Keratinocyte (primary cell): Measurements from ENCODE around the gene SNHG17. TPM values are rescaled to one million over a fixed set of nuclear protein-coding genes. Genes with fewer than 3 reads are reported as not detected.

ENCODE experiments used
- DNase-seq: peaks from one replicate; pipeline ENCODE4 v3.0.0-alpha.2; 2011; ENCODE audit warnings: low read depth, missing footprints, low spot score
- FAIRE-seq: peaks from 2 replicates; lab custom pipeline; 2011; peaks lifted over from hg19 to GRCh38; lab: Jason Lieb, UNC
- H2AFZ ChIP-seq: 2 replicates; pipeline ENCODE4 v1.6.0; 2012; ENCODE audit warnings: low read length, control low read depth, inconsistent platforms; ENCODE audit not compliant: control insufficient read depth
- H3K27ac ChIP-seq: 2 replicates; pipeline ENCODE4 v1.5.1; 2011; ENCODE audit warnings: low read length; ENCODE audit not compliant: control insufficient read depth, insufficient read depth
- H3K27me3 ChIP-seq: 3 replicates; pipeline ENCODE4 v1.6.0; 2011; ENCODE audit warnings: low read length; ENCODE audit not compliant: control insufficient read depth, insufficient read depth; ENCODE audit errors: extremely low read depth
- H3K36me3 ChIP-seq, 2 experiments: 2 replicates in 1 of 2; 3 replicates in 1 of 2; pipeline ENCODE4 v1.5.1; 2011; ENCODE audit warnings: low read length in 2 of 2, mild to moderate bottlenecking in 1 of 2; ENCODE audit not compliant: control insufficient read depth in 2 of 2, insufficient read depth in 2 of 2; ENCODE audit errors: extremely low read depth in 1 of 2
- H3K4me1 ChIP-seq: 3 replicates; pipeline ENCODE4 v1.5.1; 2011; ENCODE audit warnings: low read length; ENCODE audit not compliant: control insufficient read depth, insufficient read depth; ENCODE audit errors: extremely low read depth
- H3K4me2 ChIP-seq: 3 replicates; pipeline ENCODE4 v1.6.0; 2011; ENCODE audit warnings: low read depth, low read length; ENCODE audit not compliant: control insufficient read depth, insufficient read depth; ENCODE audit errors: extremely low read depth
- H3K4me3 ChIP-seq, 3 experiments: fragments of 200-600 bp in 1 of 3; sonication (generic) in 1 of 3; 2 replicates in 2 of 3; 3 replicates in 1 of 3; pipeline ENCODE4 v1.5.1; 2011 to 2016; ENCODE audit warnings: low read length in 3 of 3, mild to moderate bottlenecking in 3 of 3, control low read depth in 2 of 3, inconsistent platforms in 1 of 3, low read depth in 1 of 3, mixed read lengths in 1 of 3, mixed run types in 1 of 3, moderate library complexity in 1 of 3; ENCODE audit not compliant: control insufficient read depth in 2 of 3, insufficient read depth in 2 of 3; ENCODE audit errors: extremely low read depth in 1 of 3
- H3K79me2 ChIP-seq: 2 replicates; pipeline ENCODE4 v1.6.0; 2012; ENCODE audit warnings: low read length; ENCODE audit not compliant: control insufficient read depth, insufficient read depth
- H3K9ac ChIP-seq: 3 replicates; pipeline ENCODE4 v1.6.0; 2011; ENCODE audit warnings: low read length; ENCODE audit not compliant: control insufficient read depth, insufficient read depth; ENCODE audit errors: extremely low read depth
- H3K9me1 ChIP-seq: 3 replicates; pipeline ENCODE4 v1.6.0; 2011; ENCODE audit warnings: low read length; ENCODE audit not compliant: control insufficient read depth, insufficient read depth; ENCODE audit errors: extremely low read depth
- H3K9me3 ChIP-seq: 2 replicates; pipeline ENCODE4 v1.5.1; 2012; ENCODE audit warnings: low read depth, low read length; ENCODE audit not compliant: control insufficient read depth
- H4K20me1 ChIP-seq: 3 replicates; pipeline ENCODE4 v1.6.0; 2011; ENCODE audit warnings: low read length; ENCODE audit not compliant: control insufficient read depth, insufficient read depth; ENCODE audit errors: extremely low read depth
- EZH2 ChIP-seq: IDR thresholded peaks from one replicate; pipeline ENCODE4 v1.6.1; 2012; ENCODE audit warnings: inconsistent platforms, mild to moderate bottlenecking, low read length, moderate library complexity
- dilution Hi-C: fragments of 300-500 bp; cut with MboI; formaldehyde crosslinking; loops from one replicate; pipeline ENCODE4 v1.7.0; 2020; ENCODE audit warnings: low sequenced_read_pairs; ENCODE audit not compliant: extremely low pct_ligation_motif_present
- polyA plus RNA-seq, 5 experiments: library from polyadenylated mRNA; depleted of rRNA in 3 of 5; stranded (reverse) in 3 of 5; stranded (forward) in 1 of 5; unstranded in 1 of 5; fragments of >200 nt; gene quantifications; 1 replicate in 1 of 5; 2 replicates in 3 of 5; 3 replicates in 1 of 5; pipeline versions ENCODE4 v1.2.1 to v1.2.3, GENCODE V29; 2011 to 2012; ENCODE audit warnings: missing spikeins in 2 of 5, low read depth in 1 of 5, low replicate concordance in 1 of 5
- TF ChIP-seq, protein P1 (sequence below), 3 experiments: IDR thresholded peaks in 1 of 3; conservative IDR thresholded peaks in 1 of 3; optimal IDR thresholded peaks in 1 of 3; 2 replicates in 2 of 3; 3 replicates in 1 of 3; pipeline versions ENCODE3 to v1.5.1; 2011; ENCODE audit warnings: low read length in 3 of 3, mild to moderate bottlenecking in 3 of 3, moderate library complexity in 2 of 3, control low read depth in 1 of 3, inconsistent platforms in 1 of 3; ENCODE audit not compliant: insufficient read depth in 2 of 3; ENCODE audit errors: extremely low read depth in 1 of 3

Gene SNHG17
- polyA plus RNA-seq, 1 donor (not counting 4 experiments of a cell fraction or from before 2014, with no cell fraction given), result 25.3 TPM

- no peak overlapping the region for H3K9ac ChIP-seq
- peaks cover 4% of the 10 kb centered on the region for H4K20me1 ChIP-seq
- peaks cover 83% of the 10 kb centered on the region for H3K79me2 ChIP-seq
- H3K9me1 ChIP-seq, result no peaks in the 10 kb centered on the region
- no peak overlapping the region for H3K4me3 ChIP-seq
- FAIRE-seq (no peak), DNase-seq (no peak)
- no peak overlapping the region for H2AFZ ChIP-seq
- H3K4me1 ChIP-seq, result peaks cover 8% of the 10 kb centered on the region
- H3K27ac ChIP-seq, result no peak overlapping the region
- H3K27me3 ChIP-seq, result no peaks in the 10 kb centered on the region
- TF ChIP-seq, protein P1, sequence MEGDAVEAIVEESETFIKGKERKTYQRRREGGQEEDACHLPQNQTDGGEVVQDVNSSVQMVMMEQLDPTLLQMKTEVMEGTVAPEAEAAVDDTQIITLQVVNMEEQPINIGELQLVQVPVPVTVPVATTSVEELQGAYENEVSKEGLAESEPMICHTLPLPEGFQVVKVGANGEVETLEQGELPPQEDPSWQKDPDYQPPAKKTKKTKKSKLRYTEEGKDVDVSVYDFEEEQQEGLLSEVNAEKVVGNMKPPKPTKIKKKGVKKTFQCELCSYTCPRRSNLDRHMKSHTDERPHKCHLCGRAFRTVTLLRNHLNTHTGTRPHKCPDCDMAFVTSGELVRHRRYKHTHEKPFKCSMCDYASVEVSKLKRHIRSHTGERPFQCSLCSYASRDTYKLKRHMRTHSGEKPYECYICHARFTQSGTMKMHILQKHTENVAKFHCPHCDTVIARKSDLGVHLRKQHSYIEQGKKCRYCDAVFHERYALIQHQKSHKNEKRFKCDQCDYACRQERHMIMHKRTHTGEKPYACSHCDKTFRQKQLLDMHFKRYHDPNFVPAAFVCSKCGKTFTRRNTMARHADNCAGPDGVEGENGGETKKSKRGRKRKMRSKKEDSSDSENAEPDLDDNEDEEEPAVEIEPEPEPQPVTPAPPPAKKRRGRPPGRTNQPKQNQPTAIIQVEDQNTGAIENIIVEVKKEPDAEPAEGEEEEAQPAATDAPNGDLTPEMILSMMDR (optimal IDR thresholded peaks at IDR 0.05 in 1 of 3, IDR thresholded peaks at IDR 0.05 in 1 of 3, conservative IDR thresholded peaks at IDR 0.05 in 1 of 3; ENCODE audit: extremely low read depth in 1 of 3, insufficient read depth in 2 of 3, low read length in 3 of 3), result no peak
- no peak for TF ChIP-seq EZH2
- no peaks in the 10 kb centered on the region for H3K9me3 ChIP-seq
- no peak overlapping the region for H3K4me2 ChIP-seq
- dilution Hi-C loops, result no loop called here
- peaks cover 0 to 4% of the 10 kb centered on the region in 2 experiments for H3K36me3 ChIP-seq
Measured at GRCh38 chr20:38477747-38478146, 42.6 kb upstream of the SNHG17 start.

GRCh38 chr20:38473367-38473795 lies 38.3 kb upstream of the SNHG17 start:
- H3K27ac ChIP-seq, result peak overlapping the region; percentile 72
- H3K9ac ChIP-seq, result peak overlapping the region; percentile 82
- TF ChIP-seq, protein P1 (optimal IDR thresholded peaks at IDR 0.05 in 1 of 3, IDR thresholded peaks at IDR 0.05 in 1 of 3, conservative IDR thresholded peaks at IDR 0.05 in 1 of 3; ENCODE audit: extremely low read depth in 1 of 3, insufficient read depth in 2 of 3, low read length in 3 of 3), result peak in 1 of 3 experiments; percentile 45
- TF ChIP-seq EZH2, result no peak
- H2AFZ ChIP-seq, result no peak overlapping the region
- peaks cover 53% of the 10 kb centered on the region for H3K79me2 ChIP-seq
- H3K9me3 ChIP-seq, result no peaks in the 10 kb centered on the region
- peak overlapping the region; percentile 59 to 78 (median 73) for H3K4me3 ChIP-seq
- DNase-seq, result no peak
- H3K4me2 ChIP-seq, result peak overlapping the region; percentile 90
- dilution Hi-C loops, result no loop called here
- H3K27me3 ChIP-seq, result no peaks in the 10 kb centered on the region
- peaks cover 4% of the 10 kb centered on the region for H4K20me1 ChIP-seq
- peak; percentile 36 for FAIRE-seq
- peaks cover 0 to 1% of the 10 kb centered on the region in 2 experiments for H3K36me3 ChIP-seq
- H3K9me1 ChIP-seq, result no peaks in the 10 kb centered on the region
- peaks cover 15% of the 10 kb centered on the region for H3K4me1 ChIP-seq
